ENCODE data around the gene SH3D19.

- TF ChIP-seq POLR2A (IDR thresholded peaks at IDR 0.05) (peak; percentile 48 to 59), POLR2AphosphoS5 (IDR thresholded peaks at IDR 0.05) (peak; percentile 80)
Observed at GRCh38 chr4:151325111-151325948, at the start of gene SH3D19.

Measured in gastroesophageal sphincter (tissue), 2 donors.